ENCODE measurements around the gene UBXN11. TPM values are rescaled to one million over a fixed set of nuclear protein-coding genes. Genes with fewer than 3 reads are reported as not detected.
"Not testable (repeated sequence)": the region's sequence is repeated elsewhere in the genome, so short reads cannot be mapped to it uniquely, and the experiment has no call there.

UBXN11 gene
- total RNA-seq, 1 donor from 2014 or later = 19.0 TPM

DNA sequence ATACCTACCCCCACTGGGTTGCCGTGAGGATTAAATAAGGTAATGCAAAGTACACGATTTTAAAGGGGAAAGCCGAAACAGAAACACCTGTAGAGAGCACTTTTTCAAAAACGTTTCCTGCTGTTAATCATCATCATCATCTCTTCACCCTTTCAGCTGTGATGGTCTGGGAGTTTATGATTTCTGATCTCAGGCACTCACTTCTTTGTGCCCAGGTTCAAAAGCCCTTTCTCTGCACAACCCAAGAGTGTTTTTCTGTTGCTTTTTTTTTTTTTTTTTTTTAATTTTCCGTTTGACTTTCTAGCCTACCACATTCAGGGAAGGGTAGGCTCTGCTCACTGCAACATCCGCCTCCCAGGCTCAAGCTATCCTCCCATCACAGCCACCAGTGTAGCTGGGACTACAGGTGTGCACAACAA, 936 bp upstream of the UBXN11 start:
- no peaks in the 10 kb centered on the region for H3K27me3 Mint-ChIP-seq
- H3K36me3 Mint-ChIP-seq (ENCODE audit: low read depth) = no peaks in the 10 kb centered on the region
- H3K9me3 Mint-ChIP-seq = no peaks in the 10 kb centered on the region
- DNase-seq = peak; percentile 80
- peak overlapping the region; percentile 93 for H3K27ac Mint-ChIP-seq
- intact Hi-C loops (cut with micrococcal nuclease) = loop anchor here (1.0 kb wide), 1 partner anchor 19 kb away; no protein-coding TSS in a partner anchor
- H3K4me1 Mint-ChIP-seq = peaks cover 33% of the 10 kb centered on the region
- peak overlapping the region; percentile 98 for H3K4me3 Mint-ChIP-seq

DNA sequence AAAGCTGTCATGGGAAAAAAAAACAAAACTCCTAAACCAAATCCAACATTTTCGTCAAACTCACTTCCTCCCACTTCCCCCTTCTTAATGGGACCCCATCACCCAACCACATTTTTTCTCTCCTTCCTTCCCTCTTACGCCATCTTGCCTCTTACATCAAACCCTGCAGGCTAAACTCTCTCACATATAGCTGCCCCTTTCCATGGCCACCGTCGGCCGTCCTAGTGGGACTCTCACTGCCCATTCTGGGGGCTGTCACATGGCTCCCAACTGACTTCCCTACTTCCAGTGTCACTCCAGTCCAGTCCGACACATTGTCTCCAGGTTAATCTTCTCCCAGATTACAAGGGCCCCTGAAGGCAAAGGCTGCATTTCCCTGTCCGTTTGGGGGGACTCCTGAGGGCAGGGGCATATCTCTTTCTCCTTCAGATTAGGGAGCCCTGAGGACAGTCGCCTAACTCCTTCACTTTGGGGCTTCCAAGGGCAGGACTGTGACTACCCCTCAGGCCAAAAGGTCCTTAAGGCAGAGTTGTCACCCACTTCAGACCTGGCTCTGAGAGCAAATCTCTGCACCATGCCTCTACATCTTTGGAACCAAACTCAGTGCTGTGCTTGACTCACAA, 658 bp downstream of the UBXN11 start:
- H3K27me3 Mint-ChIP-seq = no peaks in the 10 kb centered on the region
- DNase-seq = no peak
- H3K27ac Mint-ChIP-seq = peak overlapping the region; percentile 93
- peak overlapping the region; percentile 98 for H3K4me3 Mint-ChIP-seq
- H3K4me1 Mint-ChIP-seq = peaks cover 30% of the 10 kb centered on the region
- intact Hi-C loops (cut with micrococcal nuclease) = loop anchor here (1.0 kb wide), 2 partner anchors 14 to 400 kb away; no protein-coding TSS in a partner anchor
- no peaks in the 10 kb centered on the region for H3K36me3 Mint-ChIP-seq (ENCODE audit: low read depth)
- no peaks in the 10 kb centered on the region for H3K9me3 Mint-ChIP-seq

DNA sequence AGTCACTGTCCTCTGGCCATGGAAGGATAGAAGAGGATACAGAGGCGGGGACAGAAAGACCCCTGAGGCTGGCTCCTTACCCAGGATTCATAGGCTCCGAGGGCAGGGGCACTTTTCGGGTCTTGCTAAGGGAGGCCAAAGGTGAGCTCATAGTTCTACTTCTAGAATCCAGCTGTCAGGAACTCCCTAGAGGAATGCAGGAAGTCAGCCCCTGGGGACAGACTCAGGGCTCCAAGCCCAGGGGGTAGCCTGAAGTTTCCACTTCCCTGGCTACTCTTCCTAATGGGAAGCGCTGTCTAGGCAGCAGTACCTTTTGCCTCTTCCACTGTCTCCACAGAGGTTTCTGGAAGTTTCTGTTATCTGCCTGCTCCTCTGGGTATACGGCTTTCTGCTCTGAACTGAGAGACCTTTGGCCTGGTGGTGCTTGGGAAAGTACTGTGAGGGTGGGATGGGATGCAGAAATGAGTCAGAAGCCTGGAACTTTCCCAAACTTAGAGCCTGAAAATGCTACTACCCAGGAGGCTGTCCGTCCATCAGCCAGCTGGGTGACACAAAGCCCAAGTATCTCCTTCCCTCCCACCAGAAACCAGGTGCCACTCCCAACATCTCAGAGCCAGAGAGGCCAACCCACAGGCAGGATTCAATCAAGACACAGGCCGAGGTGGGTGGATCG, 3.6 kb downstream of the UBXN11 start:
- no peaks in the 10 kb centered on the region for H3K27me3 Mint-ChIP-seq
- intact Hi-C loops (cut with micrococcal nuclease) = no loop called here
- no peaks in the 10 kb centered on the region for H3K9me3 Mint-ChIP-seq
- H3K27ac Mint-ChIP-seq = peak overlapping the region; percentile 37
- H3K4me1 Mint-ChIP-seq = peaks cover 23% of the 10 kb centered on the region
- no peaks in the 10 kb centered on the region for H3K36me3 Mint-ChIP-seq (ENCODE audit: low read depth)
- DNase-seq = no peak
- H3K4me3 Mint-ChIP-seq = no peak overlapping the region

DNA sequence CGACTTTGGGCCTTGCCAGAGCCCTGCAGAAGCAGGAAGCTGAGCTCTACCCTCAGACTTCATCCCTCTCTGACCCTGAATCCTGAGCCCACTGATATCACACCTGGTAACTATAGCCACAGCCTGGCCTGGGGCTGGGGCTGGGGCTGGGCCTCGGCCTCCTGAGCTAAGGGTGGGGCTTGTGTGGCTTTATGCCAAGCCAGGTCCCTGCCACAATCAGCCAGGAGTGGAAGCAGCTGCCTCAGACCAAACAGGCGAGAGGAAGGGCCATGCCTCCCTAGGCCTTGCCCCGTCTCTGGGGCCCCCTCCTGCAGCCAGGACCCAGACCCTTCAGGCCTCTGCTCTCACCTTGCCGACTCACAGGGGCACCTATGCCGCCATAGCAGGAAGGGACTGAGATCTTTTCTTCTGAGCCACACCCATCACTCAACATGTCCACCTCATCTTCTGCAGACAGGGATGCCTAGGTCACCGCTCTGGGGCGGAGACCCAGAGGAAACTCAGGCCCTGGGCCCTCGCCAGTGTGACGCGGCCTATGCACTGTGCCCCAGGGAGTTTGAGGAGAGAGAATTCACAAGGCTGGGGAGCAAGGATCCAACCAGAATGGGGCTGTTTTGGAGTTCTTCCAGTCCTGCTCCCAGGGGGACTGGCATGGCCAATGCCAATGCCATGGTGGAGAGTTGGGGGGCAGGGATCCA, 5.7 kb downstream of the UBXN11 start:
- H3K27ac Mint-ChIP-seq = no peak overlapping the region

DNA sequence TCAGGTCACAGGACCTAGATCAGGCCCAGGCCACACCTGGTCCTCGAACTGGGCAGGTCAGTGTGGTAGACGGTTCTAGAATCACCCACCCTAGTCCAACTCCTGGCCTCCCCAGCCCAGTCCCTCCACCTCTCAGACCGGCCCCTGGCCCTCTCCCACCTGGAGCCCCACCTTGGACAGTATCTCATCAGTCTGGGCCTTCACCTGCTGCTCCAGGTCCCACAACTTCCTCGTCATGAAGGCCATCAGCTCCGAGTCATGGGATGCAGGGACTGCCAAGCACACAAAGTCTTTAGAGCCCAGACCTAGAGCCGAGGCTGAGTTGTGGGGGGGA, 8.7 kb downstream of the UBXN11 start:
- peaks cover 8% of the 10 kb centered on the region for H3K36me3 Mint-ChIP-seq (ENCODE audit: low read depth)
- no peaks in the 10 kb centered on the region for H3K27me3 Mint-ChIP-seq
- H3K27ac Mint-ChIP-seq = no peak overlapping the region
- no peaks in the 10 kb centered on the region for H3K9me3 Mint-ChIP-seq
- H3K4me3 Mint-ChIP-seq = no peak overlapping the region
- DNase-seq = no peak
- peaks cover 4% of the 10 kb centered on the region for H3K4me1 Mint-ChIP-seq
- intact Hi-C loops (cut with micrococcal nuclease) = no loop called here

More for the DNA sequence above, 5.7 kb downstream of the UBXN11 start:
- no peak for DNase-seq
- Mint-ChIP-seq H3K4me3 (no peak overlapping the region), H3K36me3 (ENCODE audit: low read depth) (no peaks in the 10 kb centered on the region), H3K4me1 (peaks cover 7% of the 10 kb centered on the region), H3K27me3 (no peaks in the 10 kb centered on the region), H3K9me3 (no peaks in the 10 kb centered on the region)
- intact Hi-C loops (cut with micrococcal nuclease) = no loop called here

DNA sequence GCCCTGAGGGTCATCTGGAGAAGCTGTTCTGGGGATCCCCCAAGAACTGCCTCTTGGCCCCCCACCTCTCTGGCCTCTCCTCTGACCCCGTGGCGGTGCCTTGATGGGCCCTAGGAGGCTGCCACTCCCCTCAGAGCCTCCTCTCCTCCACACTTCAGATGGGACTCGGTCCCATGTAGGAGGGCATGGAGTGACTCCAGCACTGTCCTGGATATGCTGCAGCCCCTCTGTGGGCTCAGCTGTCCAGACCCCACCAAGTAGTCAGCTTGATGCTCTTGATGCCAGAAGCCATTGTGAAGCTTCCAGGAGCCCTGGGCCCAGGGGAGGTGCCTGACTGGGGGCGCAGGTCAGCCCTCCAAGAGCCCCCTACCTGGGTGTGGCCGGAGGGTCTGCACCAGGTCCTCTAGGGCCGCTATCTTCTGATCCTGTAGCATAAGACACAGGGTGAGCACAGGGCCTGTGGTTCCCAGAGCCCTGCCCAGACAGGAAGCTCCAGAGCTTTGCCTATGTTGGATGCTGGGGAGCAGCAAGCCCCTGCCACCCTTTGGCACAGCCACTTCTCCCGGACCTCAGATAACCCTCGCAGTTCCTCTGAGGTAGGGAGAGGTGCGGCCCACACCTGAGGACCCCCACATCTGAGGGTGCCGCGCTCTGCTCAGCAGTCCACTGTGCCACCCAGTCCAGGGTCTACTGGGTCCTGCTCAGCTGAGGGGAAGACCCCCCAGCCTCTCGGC, 9.2 kb downstream of the UBXN11 start:
- no peak overlapping the region for H3K4me3 Mint-ChIP-seq
- peaks cover 8% of the 10 kb centered on the region for H3K36me3 Mint-ChIP-seq (ENCODE audit: low read depth)
- no peaks in the 10 kb centered on the region for H3K9me3 Mint-ChIP-seq
- peaks cover 3% of the 10 kb centered on the region for H3K4me1 Mint-ChIP-seq
- H3K27ac Mint-ChIP-seq = no peak overlapping the region
- H3K27me3 Mint-ChIP-seq = no peaks in the 10 kb centered on the region
- no peak for DNase-seq
- intact Hi-C loops (cut with micrococcal nuclease) = no loop called here

DNA sequence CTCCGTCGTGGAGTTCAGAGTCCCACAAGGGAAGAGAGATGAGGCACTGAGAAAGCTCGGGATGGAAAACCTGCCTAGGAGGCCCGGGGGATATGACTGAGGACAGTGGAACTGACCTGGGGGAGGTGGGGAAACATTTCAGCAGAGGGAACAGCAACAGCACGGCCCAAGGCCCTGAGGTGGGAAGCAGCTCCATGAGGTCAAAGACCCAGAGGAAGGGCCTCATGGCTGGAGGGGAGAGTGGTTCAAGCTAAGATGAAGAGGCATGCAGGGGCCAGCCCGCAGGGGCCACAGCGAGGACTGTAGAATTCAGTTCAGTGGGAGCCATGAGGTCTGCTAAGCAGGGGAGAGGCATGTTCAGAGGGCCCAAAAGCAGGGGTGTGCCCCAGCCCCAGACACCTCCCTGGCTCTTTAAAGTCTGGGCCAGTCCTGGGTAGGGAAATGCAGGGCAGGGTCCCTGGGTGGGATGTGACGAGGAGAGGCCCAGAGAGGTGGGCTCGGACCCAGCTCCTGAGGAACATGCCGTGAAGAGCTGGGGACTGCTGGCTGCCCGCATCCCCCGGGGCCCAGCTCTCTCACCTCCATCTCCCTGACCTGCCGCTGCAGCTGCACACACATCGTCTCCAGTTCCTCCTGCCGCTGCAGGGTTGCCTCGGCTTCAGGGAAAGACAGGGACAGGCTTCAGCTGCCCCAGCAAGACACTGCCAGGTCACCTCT, 9.9 kb downstream of the UBXN11 start:
- Mint-ChIP-seq H3K27ac (peak overlapping the region; percentile 66), H3K4me1 (peaks cover 10% of the 10 kb centered on the region), H3K9me3 (no peaks in the 10 kb centered on the region), H3K36me3 (ENCODE audit: low read depth) (peaks cover 11% of the 10 kb centered on the region), H3K4me3 (no peak overlapping the region), H3K27me3 (no peaks in the 10 kb centered on the region)
- DNase-seq = no peak
- intact Hi-C loops (cut with micrococcal nuclease) = no loop called here

DNA sequence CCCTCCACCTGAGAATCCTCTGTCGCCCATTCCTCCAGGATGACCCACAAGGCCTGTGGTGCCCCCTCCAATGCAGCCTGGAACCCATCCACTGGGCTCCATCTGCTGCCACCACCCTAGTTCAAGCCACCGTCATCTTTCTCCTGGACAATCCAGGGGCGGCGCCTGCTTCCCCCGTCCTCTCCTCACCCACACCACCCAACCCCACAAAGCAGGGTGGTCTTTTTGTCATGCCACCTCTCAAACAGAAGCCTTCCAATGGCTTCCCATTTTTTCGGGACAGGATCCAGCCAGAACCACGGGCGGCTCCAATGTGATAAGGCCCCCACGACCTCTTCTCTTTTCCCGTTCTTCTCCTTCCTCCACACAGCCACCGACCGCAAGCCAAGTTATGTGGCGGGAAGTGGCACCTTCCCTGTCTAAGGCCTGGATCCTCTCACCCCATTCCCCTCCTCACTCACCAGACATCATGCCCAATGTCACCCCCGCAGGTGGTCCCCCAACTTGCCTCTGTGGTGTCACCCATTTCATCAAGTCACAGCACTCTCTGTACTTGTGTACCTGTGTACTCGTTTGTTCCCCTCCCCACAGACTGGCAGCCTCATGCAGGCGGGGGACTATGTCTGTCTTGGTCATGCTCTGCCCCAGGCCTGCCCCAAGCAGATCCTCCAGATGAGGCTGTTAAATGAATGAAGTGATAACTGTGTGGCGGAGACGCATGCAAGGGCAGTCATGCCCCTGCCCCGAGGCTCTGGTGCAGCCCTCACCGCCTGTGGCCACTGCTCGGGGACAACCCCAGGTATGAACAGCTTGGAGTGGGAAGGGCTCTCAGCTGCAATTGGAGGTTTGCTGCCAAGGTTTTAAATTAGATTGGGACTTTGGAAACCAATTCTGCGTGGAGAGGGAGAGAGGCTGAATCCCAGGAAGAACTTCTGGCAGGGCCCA, 11.0 kb downstream of the UBXN11 start:
- DNase-seq = no peak
- Mint-ChIP-seq H3K27ac (no peak overlapping the region), H3K9me3 (no peaks in the 10 kb centered on the region), H3K4me1 (peaks cover 19% of the 10 kb centered on the region), H3K36me3 (ENCODE audit: low read depth) (peaks cover 12% of the 10 kb centered on the region), H3K4me3 (no peak overlapping the region), H3K27me3 (no peaks in the 10 kb centered on the region)
- intact Hi-C loops (cut with micrococcal nuclease) = no loop called here

DNA sequence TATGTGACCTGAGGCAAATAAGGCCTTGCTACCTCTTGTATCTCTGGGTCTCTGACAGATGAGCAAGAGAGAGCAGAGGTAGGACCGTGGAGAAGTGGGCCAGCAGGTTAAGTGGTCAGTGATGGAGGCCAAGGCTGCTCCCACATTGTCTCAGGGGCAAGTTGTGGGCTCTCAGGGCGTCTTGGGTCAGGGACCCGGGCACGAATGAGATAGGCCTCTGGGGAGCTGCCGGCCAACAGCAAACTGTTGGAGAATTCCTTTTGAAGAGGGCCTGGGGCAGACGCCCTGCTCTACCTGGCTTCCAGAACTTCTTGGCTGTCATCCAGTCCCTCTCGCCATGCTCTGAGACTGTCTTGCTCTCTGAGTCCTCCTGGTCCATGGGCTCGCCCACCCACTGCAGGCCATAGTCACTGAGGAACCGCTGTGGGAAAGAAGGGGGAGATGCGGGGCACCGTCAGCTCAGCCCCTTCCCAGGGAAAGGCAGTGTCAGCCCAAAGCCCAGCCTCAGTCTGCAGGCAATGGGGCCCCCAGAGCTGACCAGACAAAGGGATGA, 12.4 kb downstream of the UBXN11 start:
- H3K9me3 Mint-ChIP-seq = no peaks in the 10 kb centered on the region
- H3K4me1 Mint-ChIP-seq = peaks cover 34% of the 10 kb centered on the region
- no peak overlapping the region for H3K4me3 Mint-ChIP-seq
- intact Hi-C loops (cut with micrococcal nuclease) = no loop called here
- DNase-seq = no peak
- no peak overlapping the region for H3K27ac Mint-ChIP-seq
- H3K27me3 Mint-ChIP-seq = no peaks in the 10 kb centered on the region
- H3K36me3 Mint-ChIP-seq (ENCODE audit: low read depth) = peaks cover 12% of the 10 kb centered on the region

DNA sequence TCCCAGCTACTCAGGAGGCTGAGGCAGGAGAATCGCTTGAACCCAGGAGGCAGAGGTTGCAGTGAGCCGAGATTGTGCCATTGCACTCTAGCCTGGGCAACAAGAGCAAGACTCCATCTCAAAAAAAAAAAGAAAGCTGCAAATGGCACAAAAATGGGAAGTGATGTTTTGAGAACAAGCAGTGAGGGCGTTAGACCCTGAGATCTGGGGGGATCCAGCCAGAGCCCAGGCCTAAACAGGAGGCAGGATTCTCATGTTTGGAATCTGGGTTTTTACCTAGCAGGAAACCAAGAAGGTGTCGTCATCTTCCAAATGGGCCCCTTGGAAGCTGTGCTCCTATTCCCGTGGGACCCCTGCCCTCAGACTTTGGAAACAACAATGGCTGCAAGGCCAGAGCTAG, 13.7 kb downstream of the UBXN11 start:
- H3K9me3 Mint-ChIP-seq; H3K4me3 Mint-ChIP-seq; DNase-seq; H3K27me3 Mint-ChIP-seq; H3K27ac Mint-ChIP-seq; intact Hi-C loops (cut with micrococcal nuclease): not testable (repeated sequence)
- peaks cover 45% of the 10 kb centered on the region for H3K4me1 Mint-ChIP-seq
- H3K36me3 Mint-ChIP-seq (ENCODE audit: low read depth) = peaks cover 12% of the 10 kb centered on the region

DNA sequence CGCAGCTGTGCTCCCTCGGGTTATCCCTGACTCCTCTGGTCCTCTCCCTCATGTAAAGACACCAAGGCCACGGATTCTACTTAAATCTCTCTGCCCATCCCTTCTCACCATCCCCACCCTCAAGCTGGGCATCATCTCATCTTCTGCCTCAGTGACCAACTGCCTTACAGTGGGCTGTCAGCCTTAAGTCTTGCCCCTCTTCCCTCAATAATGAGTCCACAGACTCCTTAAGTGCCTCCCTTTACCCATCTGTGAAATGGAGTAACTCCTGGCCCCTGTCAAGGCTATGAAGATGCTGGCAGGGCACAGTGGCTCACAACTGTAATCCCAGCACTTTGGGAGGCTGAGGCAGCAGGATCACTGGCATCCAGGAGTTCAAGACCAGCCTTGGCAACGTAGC, 14.5 kb downstream of the UBXN11 start:
- intact Hi-C loops (cut with micrococcal nuclease) = no loop called here
- Mint-ChIP-seq H3K36me3 (ENCODE audit: low read depth) (peaks cover 12% of the 10 kb centered on the region), H3K27ac (peak overlapping the region; percentile 72), H3K4me1 (peaks cover 53% of the 10 kb centered on the region), H3K9me3 (no peaks in the 10 kb centered on the region), H3K27me3 (no peaks in the 10 kb centered on the region), H3K4me3 (no peak overlapping the region)
- no peak for DNase-seq

DNA sequence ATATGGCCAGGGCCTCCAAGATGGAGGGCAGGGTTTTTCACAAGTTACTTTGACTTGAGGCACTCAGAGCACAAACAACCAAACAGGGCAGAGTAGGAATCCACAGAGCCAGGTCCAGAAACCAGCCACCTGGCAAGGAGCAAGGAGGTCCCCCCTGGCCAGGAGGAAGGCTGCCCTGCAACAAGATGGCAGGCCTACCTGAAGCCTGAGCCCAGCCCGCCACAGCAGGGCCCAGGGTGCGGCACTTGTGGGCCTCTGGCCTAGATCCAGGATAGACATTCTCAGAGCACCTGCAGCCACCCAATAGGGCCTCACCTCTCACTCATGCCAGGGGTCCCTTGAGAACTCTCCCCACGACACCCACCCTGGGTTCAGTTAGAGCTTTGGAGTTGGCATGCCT, 15.0 kb downstream of the UBXN11 start:
- Mint-ChIP-seq H3K27ac (peak overlapping the region; percentile 72), H3K9me3 (no peaks in the 10 kb centered on the region), H3K36me3 (ENCODE audit: low read depth) (peaks cover 12% of the 10 kb centered on the region), H3K4me1 (peaks cover 56% of the 10 kb centered on the region), H3K4me3 (no peak overlapping the region), H3K27me3 (no peaks in the 10 kb centered on the region)
- no peak for DNase-seq
- intact Hi-C loops (cut with micrococcal nuclease) = no loop called here

Data from activated CD4-positive, alpha-beta T cell treated with anti-CD3 and anti-CD28 coated beads, Interleukin-2, amount 10 ng/mL, durations not matched to agents 24 days and 14 days (primary cell).